Suprapubic skin (tissue), 4 donors: Measurements from ENCODE around the gene POLE. TPM values are rescaled to one million over a fixed set of nuclear protein-coding genes. Genes with fewer than 3 reads are reported as not detected.

Experiments used
- DNase-seq, 2 donors: peaks; one replicate each; pipeline ENCODE4 v3.0.0-alpha.2; 2019; ENCODE audit warnings: low spot score in 2 of 2
- H3K27ac ChIP-seq: fragments of 200-600 bp; sonication (generic); one replicate; pipeline ENCODE4 v1.5.1; 2019
- H3K27me3 ChIP-seq: fragments of 200-600 bp; sonication (generic); one replicate; pipeline ENCODE4 v1.5.1; 2019
- H3K36me3 ChIP-seq: fragments of 200-600 bp; sonication (generic); one replicate; pipeline ENCODE4 v1.5.1; 2019
- H3K4me1 ChIP-seq: fragments of 200-600 bp; sonication (generic); one replicate; pipeline ENCODE4 v1.5.1; 2019
- H3K4me3 ChIP-seq: fragments of 200-600 bp; sonication (generic); one replicate; pipeline ENCODE4 v1.5.1; 2019; ENCODE audit warnings: mild to moderate bottlenecking
- H3K9me3 ChIP-seq: fragments of 200-600 bp; sonication (generic); one replicate; pipeline ENCODE4 v1.5.1; 2019
- CTCF ChIP-seq, 2 donors: fragments of 200-600 bp in 1 of 2; fragments of 450-650 bp in 1 of 2; sonication (generic) in 1 of 2; IDR thresholded peaks; one replicate each; pipeline ENCODE4 v1.5.1; 2016 to 2019; ENCODE audit warnings: antibody characterized with exemption in 2 of 2, mild to moderate bottlenecking in 1 of 2, moderate library complexity in 1 of 2
- EP300 ChIP-seq: sonication (generic); formaldehyde crosslinking; IDR thresholded peaks from one replicate; pipeline ENCODE4 v1.6.1; 2017; ENCODE audit warnings: antibody characterized with exemption
- POLR2A ChIP-seq, 2 donors: fragments of 450-650 bp; IDR thresholded peaks; one replicate each; pipeline ENCODE4 v1.6.1; 2017; ENCODE audit warnings: antibody characterized with exemption in 2 of 2, mild to moderate bottlenecking in 2 of 2, moderate library complexity in 2 of 2
- POLR2AphosphoS5 ChIP-seq, 3 donors: sonication (generic); formaldehyde crosslinking; IDR thresholded peaks; one replicate each; pipeline ENCODE4 v1.6.1; 2017; ENCODE audit warnings: antibody characterized with exemption in 3 of 3
- WGBS: methylation state at CpG from one replicate; pipeline ENCODE4 v1.1.5; 2018; 5-methylcytosine and 5-hydroxymethylcytosine counted together
- total RNA-seq, 4 donors: library from RNA; depleted of rRNA; stranded (reverse); fragments of >200 nt; gene quantifications; one replicate each; pipeline ENCODE4 v1.1.0, GENCODE V29; 2016

The POLE gene
- total RNA-seq, 4 donors from 2014 or later, result 34.1 to 130 (median 43.3) TPM

- no peaks in the 10 kb centered on the region for H3K9me3 ChIP-seq
- TF ChIP-seq POLR2AphosphoS5 (IDR thresholded peaks at IDR 0.05) (no peak), CTCF (IDR thresholded peaks at IDR 0.05) (no peak), EP300 (no peak), POLR2A (IDR thresholded peaks at IDR 0.05) (no peak)
- DNase-seq, result no peak
- no peak overlapping the region for H3K4me3 ChIP-seq
- 94% methylated on average over 14 of the region's 14 CpGs for WGBS
- H3K27me3 ChIP-seq, result no peaks in the 10 kb centered on the region
- peaks cover 14% of the 10 kb centered on the region for H3K4me1 ChIP-seq
- no peak overlapping the region for H3K27ac ChIP-seq
- peaks cover 81% of the 10 kb centered on the region for H3K36me3 ChIP-seq
Observed at GRCh38 chr12:132675757-132676432, 11.2 kb downstream of the POLE start.

- WGBS, result 98% methylated on average over 5 of the region's 5 CpGs
- H3K4me3 ChIP-seq, result no peak overlapping the region
- TF ChIP-seq CTCF (IDR thresholded peaks at IDR 0.05) (no peak), POLR2A (IDR thresholded peaks at IDR 0.05) (no peak), EP300 (no peak), POLR2AphosphoS5 (IDR thresholded peaks at IDR 0.05) (no peak)
- no peaks in the 10 kb centered on the region for H3K9me3 ChIP-seq
- no peak overlapping the region for H3K27ac ChIP-seq
- peaks cover 87% of the 10 kb centered on the region for H3K36me3 ChIP-seq
- DNase-seq, result no peak
- H3K27me3 ChIP-seq, result no peaks in the 10 kb centered on the region
- H3K4me1 ChIP-seq, result peaks cover 14% of the 10 kb centered on the region
Observed at GRCh38 chr12:132674561-132674960, 12.6 kb downstream of the POLE start.

DNA sequence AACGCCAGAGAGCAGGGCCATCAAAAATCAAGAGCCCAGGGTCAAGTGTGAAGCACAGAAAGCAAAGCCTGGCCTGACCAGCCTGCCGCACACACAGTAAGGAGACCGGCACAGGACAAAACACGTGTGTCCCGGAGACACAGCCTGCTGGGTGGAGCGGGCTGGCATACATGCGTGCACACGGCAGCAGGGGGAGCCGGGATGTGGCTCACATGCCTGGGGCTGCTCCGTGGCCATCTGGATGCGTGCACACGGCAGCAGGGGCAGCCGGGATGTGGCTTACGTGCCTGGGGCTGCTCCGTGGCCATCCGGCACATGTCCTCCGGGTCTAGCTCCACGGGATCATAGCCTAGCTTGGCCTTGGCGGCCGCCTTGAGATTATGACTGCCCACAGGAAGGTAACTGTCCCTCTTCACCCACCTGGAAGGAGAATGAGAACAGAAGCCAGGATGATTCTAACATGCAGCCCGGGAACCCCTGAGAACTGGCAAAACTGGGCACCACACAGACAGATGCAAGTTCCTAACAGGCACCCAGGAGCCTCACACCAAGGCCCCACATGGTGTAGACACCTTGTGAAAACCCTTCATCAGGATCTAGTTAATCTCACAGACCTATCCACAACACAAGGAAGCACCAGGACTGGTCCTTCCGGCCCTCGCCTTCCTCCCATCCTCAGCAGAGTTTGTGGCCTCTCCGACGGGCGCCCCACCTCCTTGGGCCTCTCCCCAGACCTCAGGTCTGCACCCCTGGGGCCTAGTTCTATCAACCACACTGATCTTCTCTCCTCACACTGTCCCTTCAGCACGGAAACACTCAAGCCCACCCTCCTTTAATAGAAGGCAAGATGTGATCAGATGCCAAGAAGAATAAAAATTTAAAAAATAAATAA lies 13.6 kb downstream of the POLE start:
- peaks cover 87% of the 10 kb centered on the region for H3K36me3 ChIP-seq
- no peak for TF ChIP-seq POLR2AphosphoS5 (IDR thresholded peaks at IDR 0.05)
- TF ChIP-seq POLR2A (IDR thresholded peaks at IDR 0.05), result no peak
- no peak for TF ChIP-seq EP300
- TF ChIP-seq CTCF (IDR thresholded peaks at IDR 0.05), result no peak
- H3K9me3 ChIP-seq, result no peaks in the 10 kb centered on the region
- no peak overlapping the region for H3K4me3 ChIP-seq
- no peak for DNase-seq
- peaks cover 14% of the 10 kb centered on the region for H3K4me1 ChIP-seq
- WGBS, result 90% methylated on average over 23 of the region's 27 CpGs
- H3K27ac ChIP-seq, result no peak overlapping the region
- H3K27me3 ChIP-seq, result no peaks in the 10 kb centered on the region

DNA sequence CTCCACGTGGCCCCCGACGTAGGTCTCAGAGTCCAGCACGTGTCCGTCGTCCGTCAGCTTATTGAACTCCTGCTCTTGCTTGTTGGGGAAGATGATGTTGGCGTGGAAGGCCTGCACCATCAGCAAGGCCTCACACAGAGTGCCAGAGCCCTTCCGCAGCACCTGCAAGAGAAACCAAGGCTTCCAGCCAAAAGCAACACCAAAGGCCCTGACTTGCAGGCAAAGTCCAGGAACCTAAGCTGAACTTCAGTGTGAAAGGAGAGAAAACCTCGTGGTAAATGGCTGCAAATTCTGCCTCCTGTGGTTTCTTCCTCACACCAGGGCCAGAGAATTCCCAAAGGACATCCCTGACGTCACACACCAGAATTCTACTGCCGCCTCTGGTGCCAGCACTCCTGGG lies 14.5 kb downstream of the POLE start:
- DNase-seq, result no peak
- TF ChIP-seq POLR2AphosphoS5 (IDR thresholded peaks at IDR 0.05), result no peak
- no peak for TF ChIP-seq EP300
- no peak for TF ChIP-seq CTCF (IDR thresholded peaks at IDR 0.05)
- TF ChIP-seq POLR2A (IDR thresholded peaks at IDR 0.05), result no peak
- H3K9me3 ChIP-seq, result no peaks in the 10 kb centered on the region
- peaks cover 14% of the 10 kb centered on the region for H3K4me1 ChIP-seq
- no peak overlapping the region for H3K4me3 ChIP-seq
- no peak overlapping the region for H3K27ac ChIP-seq
- 90% methylated on average over 11 of the region's 12 CpGs for WGBS
- no peaks in the 10 kb centered on the region for H3K27me3 ChIP-seq
- peaks cover 88% of the 10 kb centered on the region for H3K36me3 ChIP-seq

GRCh38 chr12:132672116-132672515 lies 15.0 kb downstream of the POLE start:
- Histone ChIP-seq H3K4me3 (no peak overlapping the region), H3K27me3 (no peaks in the 10 kb centered on the region), H3K4me1 (peaks cover 14% of the 10 kb centered on the region), H3K9me3 (no peaks in the 10 kb centered on the region), H3K36me3 (peaks cover 88% of the 10 kb centered on the region), H3K27ac (no peak overlapping the region)
- no peak for TF ChIP-seq POLR2A (IDR thresholded peaks at IDR 0.05)
- TF ChIP-seq POLR2AphosphoS5 (IDR thresholded peaks at IDR 0.05), result no peak
- TF ChIP-seq CTCF (IDR thresholded peaks at IDR 0.05), result no peak
- TF ChIP-seq EP300, result no peak
- WGBS, result 76% methylated on average over 9 of the region's 16 CpGs
- DNase-seq, result no peak
